HEK293 (cell line): ENCODE data around the gene PFDN1.

Experiments
- CTCF ChIP-seq: fragments of 450-650 bp; formaldehyde crosslinking; IDR thresholded peaks from 2 replicates; pipeline ENCODE4 v1.5.1; 2016; ENCODE audit warnings: missing biosample characterization, missing genetic modification characterization
- ZNF18 ChIP-seq: fragments of 450-650 bp; formaldehyde crosslinking; IDR thresholded peaks from 2 replicates; pipeline ENCODE4 v1.5.1; 2016; ENCODE audit warnings: missing biosample characterization, missing genetic modification characterization
- ZNF26 ChIP-seq: fragments of 450-650 bp; formaldehyde crosslinking; IDR thresholded peaks from 2 replicates; pipeline ENCODE4 v1.5.1; 2016; ENCODE audit warnings: missing biosample characterization, missing genetic modification characterization
- ZNF274 ChIP-seq, 2 experiments: fragments of 200-500 bp in 1 of 2; fragments of 450-650 bp in 1 of 2; sonication (Bioruptor generic) in 1 of 2; formaldehyde crosslinking in 1 of 2; IDR thresholded peaks; 2 replicates each; pipeline versions ENCODE4 v1.5.1 to v1.6.1; 2014 to 2016; ENCODE audit warnings: borderline replicate concordance in 1 of 2, inconsistent platforms in 1 of 2, low read length in 1 of 2, missing biosample characterization in 1 of 2, missing genetic modification characterization in 1 of 2
- ZNF362 ChIP-seq: fragments of 450-650 bp; formaldehyde crosslinking; IDR thresholded peaks from 2 replicates; pipeline ENCODE4 v1.5.1; 2016; ENCODE audit warnings: missing biosample characterization, missing genetic modification characterization
- ZNF514 ChIP-seq: fragments of 450-650 bp; formaldehyde crosslinking; IDR thresholded peaks from 2 replicates; pipeline ENCODE4 v1.5.1; 2016; ENCODE audit warnings: missing biosample characterization, missing genetic modification characterization
- ZNF521 ChIP-seq: fragments of 450-650 bp; formaldehyde crosslinking; IDR thresholded peaks from 2 replicates; pipeline ENCODE4 v1.5.1; 2017; ENCODE audit warnings: missing biosample characterization, mild to moderate bottlenecking, missing genetic modification characterization

GRCh38 chr5:140286424-140286823, 16.5 kb downstream of the PFDN1 start:
- TF ChIP-seq ZNF362 (tag by site-specific recombination) (no peak), ZNF26 (tag by site-specific recombination) (no peak), CTCF (tag by site-specific recombination) (no peak), ZNF521 (tag by site-specific recombination) (no peak), ZNF514 (tag by site-specific recombination) (no peak), ZNF274 (IDR thresholded peaks at IDR 0.05; ENCODE audit: low read length) (no peak), ZNF274 (tag by site-specific recombination; IDR thresholded peaks at IDR 0.05; ENCODE audit: borderline replicate concordance) (no peak), ZNF18 (tag by site-specific recombination) (no peak)
